NCI-H2196 (cell line): Measurements from ENCODE around the gene RIOX2.
"Not testable (repeated sequence)": the region's sequence is repeated elsewhere in the genome, so short reads cannot be mapped to it uniquely, and the experiment has no call there.

Experiments
- DNase-seq: peaks from one replicate; lab custom pipeline; 2025; ENCODE audit not compliant: unreplicated experiment; lab: John Stamatoyannopoulos, UW

RIOX2 gene

GRCh38 chr3:97971679-97972567 lies at the start of gene RIOX2:
RIOX2 (minus strand) TSS chr3:97972431; CDS start chr3:97967593, 4,838 bp downstream.
- DNase-seq = peak; percentile 56

DNA sequence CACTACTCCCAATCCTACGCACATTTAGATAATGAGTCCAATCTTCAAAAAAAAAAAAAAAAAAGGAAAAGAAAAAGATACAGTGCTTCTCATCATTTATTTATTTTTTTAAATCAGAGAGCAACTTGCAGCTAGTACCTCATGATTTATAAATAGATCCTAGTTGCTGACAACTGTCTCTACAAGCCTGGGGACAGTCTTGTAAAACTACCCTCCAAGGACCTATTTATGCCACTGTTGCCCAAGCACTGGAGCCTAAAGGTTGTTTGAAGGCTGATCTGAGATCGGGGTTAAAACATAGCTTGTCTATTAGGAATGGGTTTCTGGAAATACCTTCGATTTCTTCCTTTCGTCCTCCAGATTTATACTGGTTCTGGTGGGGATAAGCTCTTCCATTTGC lies 48.2 kb upstream of the RIOX2 start:
- no peak for DNase-seq

- no peak for DNase-seq
These were observed 46.1 kb upstream of the RIOX2 start for GRCh38 chr3:98018301-98018700.

- no peak for DNase-seq
These were observed 42.0 kb upstream of the RIOX2 start for GRCh38 chr3:98014268-98014585.

GRCh38 chr3:98013411-98014267 lies 41.4 kb upstream of the RIOX2 start:
- DNase-seq = no peak

DNA sequence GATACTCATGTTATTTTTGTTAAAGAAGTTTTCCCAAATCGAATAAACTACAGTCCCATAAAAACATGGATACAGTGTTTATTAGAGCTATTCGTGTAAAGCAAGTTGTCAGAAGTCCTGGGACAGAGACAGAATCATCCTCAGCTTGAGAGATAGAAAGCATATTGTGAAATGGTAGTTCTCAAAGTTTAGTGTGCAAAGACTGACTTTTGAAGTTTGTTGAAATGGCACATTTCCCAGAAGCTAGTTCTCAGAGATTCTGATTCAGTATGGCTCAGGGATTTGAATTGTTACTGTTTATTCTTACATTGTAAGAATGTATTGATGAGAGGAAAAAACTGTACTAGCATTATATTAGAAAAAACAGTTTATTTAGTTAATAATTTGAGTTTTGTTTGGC lies 40.7 kb upstream of the RIOX2 start:
- no peak for DNase-seq

DNA sequence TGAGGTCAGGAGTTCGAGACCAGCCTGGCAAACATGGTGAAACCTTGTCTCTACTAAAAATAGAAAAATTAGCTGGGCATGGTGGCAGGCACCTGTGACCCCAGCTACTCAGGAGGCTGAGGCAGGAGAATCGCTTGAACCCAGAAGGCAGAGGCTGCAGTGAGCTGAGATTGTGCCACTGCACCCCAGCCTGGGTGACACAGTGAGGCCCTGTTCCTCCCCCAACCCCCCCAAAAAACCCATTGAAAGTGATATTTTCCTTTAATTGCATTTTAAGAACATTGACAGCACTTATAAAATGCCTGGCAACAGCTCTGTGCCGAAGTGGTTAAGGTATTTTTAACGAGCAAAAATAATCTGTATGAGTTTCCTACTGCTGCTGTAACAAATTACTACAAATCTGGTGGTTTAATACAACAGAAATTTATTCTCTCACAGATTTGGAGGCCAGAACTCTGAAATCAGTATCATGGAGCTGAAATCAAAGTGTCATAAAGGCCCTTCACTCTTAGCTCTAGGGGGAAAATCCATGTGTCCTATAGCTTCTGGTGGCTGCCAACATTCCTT lies 38.7 kb upstream of the RIOX2 start:
- DNase-seq = not testable (repeated sequence)

DNA sequence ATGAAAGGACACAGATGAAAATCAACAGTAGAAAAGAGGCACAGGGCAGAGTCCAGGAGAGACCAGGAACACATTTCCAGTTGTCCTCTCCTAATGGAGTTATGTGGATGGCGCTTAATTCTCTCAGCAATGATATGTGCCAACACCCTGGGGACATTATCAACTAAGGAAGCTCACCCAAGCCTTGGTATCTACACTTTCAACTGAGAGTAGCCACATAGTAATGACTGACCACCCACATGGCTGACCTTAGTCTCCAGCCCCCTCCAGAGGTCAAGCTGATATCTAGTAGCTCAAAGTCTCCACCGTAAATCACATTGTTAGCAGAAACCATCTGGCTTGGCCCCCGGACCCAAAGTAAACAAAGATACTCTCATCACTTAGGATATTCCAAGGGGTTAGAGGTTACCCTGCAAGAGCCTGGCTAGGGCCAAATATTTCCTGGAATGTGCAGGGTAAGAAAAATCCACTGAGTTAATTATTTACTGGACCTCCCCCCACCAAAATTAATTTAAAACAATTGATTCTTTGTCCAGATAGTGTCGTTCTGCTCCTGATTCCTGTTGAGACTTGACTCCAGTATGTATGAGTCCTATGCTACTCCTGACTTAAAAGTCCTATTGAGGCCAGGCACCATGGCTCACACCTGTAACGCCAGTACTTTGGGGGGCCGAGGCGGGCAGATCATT lies 38.1 kb upstream of the RIOX2 start:
- no peak for DNase-seq

GRCh38 chr3:98008855-98009254 lies 36.6 kb upstream of the RIOX2 start:
- no peak for DNase-seq

- DNase-seq = no peak
These were observed 33.2 kb upstream of the RIOX2 start for GRCh38 chr3:98005438-98005837.

DNA sequence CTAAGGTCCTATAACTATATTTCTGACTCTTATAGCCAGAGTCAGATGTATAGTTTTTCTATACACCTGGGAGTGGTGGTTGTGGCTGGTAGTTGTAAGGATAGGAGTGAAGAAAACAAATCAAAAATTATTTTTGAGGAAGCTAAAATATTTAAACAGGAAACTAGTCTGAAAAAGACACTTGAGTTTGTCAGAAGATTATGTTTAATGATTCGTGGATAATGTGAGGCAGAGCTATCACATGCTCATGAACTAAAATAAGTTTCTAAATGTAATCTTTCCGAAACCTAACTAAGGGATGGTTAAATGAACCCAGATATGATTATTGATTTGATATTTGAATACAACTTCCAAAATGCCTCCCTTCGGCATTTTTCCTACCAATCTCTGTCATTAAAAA lies 32.5 kb upstream of the RIOX2 start:
- DNase-seq = no peak

GRCh38 chr3:98003306-98003969 lies 31.2 kb upstream of the RIOX2 start:
- no peak for DNase-seq

GRCh38 chr3:98002717-98003116 lies 30.5 kb upstream of the RIOX2 start:
- DNase-seq = no peak

DNA sequence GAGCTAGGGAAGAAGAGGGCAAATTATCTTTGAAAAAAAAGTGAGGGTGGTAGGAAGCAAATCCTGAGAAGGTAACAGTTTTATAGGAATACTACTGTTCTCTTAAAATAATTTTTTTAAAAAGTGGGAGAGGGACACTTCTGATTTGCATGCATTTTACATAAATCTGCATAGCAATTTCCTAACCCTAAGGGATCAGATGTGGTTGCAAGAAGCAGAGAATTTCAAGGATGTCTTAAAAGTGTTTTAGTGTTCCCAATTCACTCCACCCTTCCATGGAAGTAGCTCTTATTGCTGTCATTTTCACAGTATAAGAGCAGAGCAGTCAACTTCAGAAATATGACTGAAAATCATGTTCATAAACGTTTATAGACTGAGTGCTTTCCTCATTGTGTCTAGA lies 27.8 kb upstream of the RIOX2 start:
- no peak for DNase-seq

- DNase-seq = no peak
These were observed 26.9 kb upstream of the RIOX2 start for GRCh38 chr3:97999103-97999502.

- DNase-seq = no peak
These were observed 24.8 kb upstream of the RIOX2 start for GRCh38 chr3:97996988-97997387.

DNA sequence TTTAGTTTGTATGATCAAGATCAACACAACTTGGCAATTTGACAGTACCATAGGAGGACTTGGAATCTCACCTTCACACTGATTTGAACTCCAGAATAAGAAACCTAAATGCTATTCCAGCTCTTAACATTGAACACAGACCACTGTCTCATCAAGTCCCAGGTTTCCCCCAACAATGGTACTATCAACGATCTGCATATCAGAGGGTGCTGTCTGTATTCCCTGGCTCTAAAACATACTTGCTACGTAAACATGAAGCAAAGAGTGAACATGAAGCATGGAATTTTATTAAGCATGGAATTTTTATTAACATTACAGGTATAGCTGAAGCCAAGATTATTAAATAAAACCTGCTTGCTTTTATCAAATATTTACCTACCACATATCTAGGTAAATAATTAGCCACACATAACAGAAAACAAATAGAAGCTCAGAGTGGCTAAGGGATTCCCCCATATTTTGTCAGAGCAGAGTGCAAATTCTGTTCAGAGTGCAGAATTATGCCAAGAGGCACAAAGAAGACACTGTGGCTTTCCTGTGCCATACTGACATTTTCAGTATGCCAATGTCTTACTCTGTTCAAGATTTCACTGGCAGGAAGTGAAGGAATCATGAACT lies 22.2 kb upstream of the RIOX2 start:
- no peak for DNase-seq

DNA sequence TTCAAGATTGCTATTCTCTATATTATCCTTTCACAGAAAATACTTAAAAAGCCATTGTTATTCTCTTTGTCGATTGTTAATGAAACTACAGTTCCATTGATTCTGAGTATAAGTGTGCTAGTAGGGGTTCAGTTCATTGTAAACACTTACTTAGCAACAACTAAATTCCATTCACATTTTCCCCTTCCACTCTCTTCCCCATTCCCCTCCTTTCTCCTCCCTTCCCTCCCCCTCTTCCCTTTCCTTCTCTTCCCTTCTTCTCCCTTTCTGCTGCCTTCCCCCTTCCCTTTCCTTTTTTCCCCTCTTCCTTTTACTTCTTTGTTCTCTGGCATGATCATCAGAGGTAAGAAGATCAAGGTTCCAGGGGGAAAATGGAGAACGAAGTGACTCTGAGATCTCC lies 21.3 kb upstream of the RIOX2 start:
- no peak for DNase-seq

DNA sequence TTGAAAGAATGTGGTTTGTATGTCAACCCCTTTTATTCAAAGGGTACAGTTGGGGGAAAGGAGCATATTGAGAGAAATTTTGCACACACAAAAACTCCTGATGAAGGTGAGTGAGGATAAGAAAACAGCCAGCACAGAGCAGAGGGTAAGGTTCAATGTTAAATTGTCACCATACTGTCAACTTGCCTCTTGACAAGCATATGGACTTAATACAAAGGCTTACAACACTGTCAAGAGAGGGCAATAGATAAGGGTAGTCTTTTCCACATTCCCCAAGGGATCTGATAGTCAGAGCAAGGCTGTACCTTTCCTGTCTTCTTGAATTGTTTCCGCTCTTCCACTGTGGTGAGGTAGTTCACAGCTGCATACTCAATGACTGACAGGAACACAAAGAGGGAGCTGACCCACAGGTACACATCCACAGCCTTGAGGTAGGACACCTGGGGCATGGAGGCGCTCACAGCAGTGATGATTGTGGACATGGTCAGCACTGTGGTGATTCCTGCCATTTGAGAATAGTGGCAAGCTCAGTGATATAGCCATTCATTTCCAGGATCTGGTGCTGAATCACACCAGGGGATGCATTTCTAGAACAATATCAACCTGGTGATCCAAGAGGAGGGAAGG lies 20.4 kb upstream of the RIOX2 start:
- DNase-seq = no peak

- no peak for DNase-seq
These were observed 19.1 kb upstream of the RIOX2 start for GRCh38 chr3:97991293-97991682.
